Mesodermal cell (in vitro differentiated cells): ENCODE results near the gene SLIT1.
"Not testable (repeated sequence)": the region's sequence is repeated elsewhere in the genome, so short reads cannot be mapped to it uniquely, and the experiment has no call there.

Experiments
- H3K27ac ChIP-seq: 2 replicates; pipeline ENCODE4 v1.7.0; 2013; ENCODE audit warnings: mild to moderate bottlenecking, low read depth, low read length, moderate library complexity; ENCODE audit not compliant: severe bottlenecking
- H3K36me3 ChIP-seq: 2 replicates; pipeline ENCODE4 v1.7.1; 2013; ENCODE audit warnings: mild to moderate bottlenecking, low read length, moderate library complexity; ENCODE audit not compliant: control insufficient read depth, insufficient read depth
- H3K4me1 ChIP-seq: one replicate; pipeline ENCODE4 v1.7.1; 2013; ENCODE audit warnings: mild to moderate bottlenecking, low read length; ENCODE audit not compliant: insufficient read depth, control insufficient read depth, poor library complexity, severe bottlenecking
- H3K4me3 ChIP-seq: 2 replicates; pipeline ENCODE4 v1.7.0; 2013; ENCODE audit warnings: low read length, control low read depth, mild to moderate bottlenecking; ENCODE audit not compliant: insufficient read depth, poor library complexity, severe bottlenecking; ENCODE audit errors: extremely low read depth
- H3K9me3 ChIP-seq: 2 replicates; pipeline ENCODE4 v1.7.1; 2013; ENCODE audit warnings: mild to moderate bottlenecking, low read length, moderate library complexity; ENCODE audit not compliant: control insufficient read depth
- WGBS, 2 experiments: methylation state at CpG; one replicate each; pipeline ENCODE4 v1.1.5; 2013; ENCODE audit warnings: missing lambda C conversion rate in 2 of 2; ENCODE audit not compliant: insufficient coverage in 2 of 2; 5-methylcytosine and 5-hydroxymethylcytosine counted together

The SLIT1 gene

DNA sequence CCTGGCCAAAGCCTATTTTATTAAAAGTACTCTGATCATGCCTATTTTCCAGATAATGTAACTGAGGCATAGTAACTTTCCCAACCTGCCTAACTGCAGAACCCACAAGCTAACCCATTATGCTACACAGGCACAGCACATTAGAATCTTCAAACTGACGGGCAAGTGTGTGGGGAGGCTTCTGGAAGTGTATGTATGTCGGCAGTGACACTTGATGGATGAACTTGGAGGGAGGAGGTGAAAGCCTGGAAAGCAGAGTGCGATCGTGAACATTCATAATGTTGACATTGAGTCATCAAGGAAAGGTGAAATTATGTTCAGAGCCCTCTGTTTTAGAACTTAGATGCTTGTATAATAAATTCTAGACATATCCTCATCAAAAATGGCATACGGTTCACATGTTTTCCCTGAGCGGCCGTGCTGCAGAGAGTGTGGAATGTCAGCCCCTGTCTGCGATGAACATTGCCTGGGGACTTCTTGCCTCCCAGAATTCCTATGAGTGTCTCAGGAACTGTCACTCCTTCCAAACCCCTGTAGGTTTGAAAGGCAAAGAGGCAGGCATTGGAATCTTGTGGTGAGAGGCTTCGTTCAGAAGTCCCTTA is 102.4 kb downstream of the SLIT1 start:
- Histone ChIP-seq H3K27ac (no peak overlapping the region), H3K9me3 (no peaks in the 10 kb centered on the region), H3K36me3 (no peaks in the 10 kb centered on the region), H3K4me3 (no peak overlapping the region), H3K4me1 (no peaks in the 10 kb centered on the region)
- WGBS, 2 experiments, result 83 to 84% methylated on average over 6 to 8 of the region's 9 CpGs

DNA sequence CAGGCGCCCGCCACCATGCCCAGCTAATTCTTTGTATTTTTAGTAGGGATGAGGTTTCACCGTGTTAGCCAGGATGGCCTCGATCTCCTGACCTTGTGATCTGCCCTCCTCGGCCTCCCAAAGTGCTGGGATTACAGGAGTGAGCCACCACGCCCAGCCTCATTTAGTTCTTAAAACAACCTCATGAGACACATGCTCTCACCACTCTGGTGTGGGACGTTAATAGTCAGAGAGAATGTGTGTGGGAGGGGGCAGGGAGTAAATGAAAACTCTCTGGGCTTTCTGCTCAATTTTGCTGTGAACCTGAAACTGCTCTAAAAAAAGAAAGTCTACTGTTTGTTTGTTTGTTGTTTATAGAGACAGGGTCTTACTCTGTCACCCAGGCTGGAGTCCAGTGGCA is 103.2 kb downstream of the SLIT1 start:
- H3K36me3 ChIP-seq, H3K4me1 ChIP-seq, H3K4me3 ChIP-seq, H3K27ac ChIP-seq, H3K9me3 ChIP-seq: not testable (repeated sequence)
- 81% methylated on average over 3 of the region's 7 CpGs; no CpG with 5 or more reads in 1 of the 2 experiments for WGBS, 2 experiments

GRCh38 chr10:97081621-97082235 is 104.0 kb downstream of the SLIT1 start:
- Histone ChIP-seq H3K36me3 (no peaks in the 10 kb centered on the region), H3K4me3 (no peak overlapping the region), H3K4me1 (no peaks in the 10 kb centered on the region), H3K27ac (no peak overlapping the region), H3K9me3 (no peaks in the 10 kb centered on the region)
- WGBS, 2 experiments, result 4 to 16% methylated on average over 5 of the region's 6 CpGs

- H3K9me3 ChIP-seq, result no peaks in the 10 kb centered on the region
- no peak overlapping the region for H3K4me3 ChIP-seq
- no peak overlapping the region for H3K27ac ChIP-seq
- H3K4me1 ChIP-seq, result no peaks in the 10 kb centered on the region
- 45 to 60% methylated on average over 4 of the region's 7 CpGs for WGBS, 2 experiments
- no peaks in the 10 kb centered on the region for H3K36me3 ChIP-seq
These were observed 105.5 kb downstream of the SLIT1 start for GRCh38 chr10:97080051-97080776.

DNA sequence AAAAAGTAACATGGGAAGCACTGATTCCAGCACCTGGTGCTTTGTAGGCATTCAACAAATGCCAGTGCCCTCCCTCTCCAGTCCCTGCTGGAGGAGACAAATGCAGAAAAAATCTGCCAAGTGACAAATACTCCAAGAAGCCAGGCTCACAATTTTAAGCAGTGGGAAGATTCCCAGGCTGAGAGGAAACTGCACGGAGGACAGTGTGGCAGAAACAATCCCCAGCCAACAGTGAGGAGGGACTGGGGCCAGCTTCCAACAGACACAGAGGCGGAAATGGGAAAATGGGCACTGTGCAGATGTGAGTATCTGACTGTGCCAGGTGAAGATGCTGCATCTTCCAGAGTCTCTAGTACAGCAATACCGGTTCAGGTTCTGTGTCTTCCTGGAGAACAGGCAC is 106.3 kb downstream of the SLIT1 start:
- 71 to 83% methylated on average over 3 of the region's 3 CpGs for WGBS, 2 experiments
- no peaks in the 10 kb centered on the region for H3K9me3 ChIP-seq
- no peak overlapping the region for H3K4me3 ChIP-seq
- H3K27ac ChIP-seq, result no peak overlapping the region
- no peaks in the 10 kb centered on the region for H3K4me1 ChIP-seq
- no peaks in the 10 kb centered on the region for H3K36me3 ChIP-seq

- Histone ChIP-seq H3K4me1 (no peaks in the 10 kb centered on the region), H3K36me3 (no peaks in the 10 kb centered on the region), H3K9me3 (no peaks in the 10 kb centered on the region), H3K27ac (no peak overlapping the region), H3K4me3 (no peak overlapping the region)
- WGBS, 2 experiments, result 80 to 83% methylated on average over 1 of the region's 2 CpGs
These were observed 106.8 kb downstream of the SLIT1 start for GRCh38 chr10:97078938-97079445.

DNA sequence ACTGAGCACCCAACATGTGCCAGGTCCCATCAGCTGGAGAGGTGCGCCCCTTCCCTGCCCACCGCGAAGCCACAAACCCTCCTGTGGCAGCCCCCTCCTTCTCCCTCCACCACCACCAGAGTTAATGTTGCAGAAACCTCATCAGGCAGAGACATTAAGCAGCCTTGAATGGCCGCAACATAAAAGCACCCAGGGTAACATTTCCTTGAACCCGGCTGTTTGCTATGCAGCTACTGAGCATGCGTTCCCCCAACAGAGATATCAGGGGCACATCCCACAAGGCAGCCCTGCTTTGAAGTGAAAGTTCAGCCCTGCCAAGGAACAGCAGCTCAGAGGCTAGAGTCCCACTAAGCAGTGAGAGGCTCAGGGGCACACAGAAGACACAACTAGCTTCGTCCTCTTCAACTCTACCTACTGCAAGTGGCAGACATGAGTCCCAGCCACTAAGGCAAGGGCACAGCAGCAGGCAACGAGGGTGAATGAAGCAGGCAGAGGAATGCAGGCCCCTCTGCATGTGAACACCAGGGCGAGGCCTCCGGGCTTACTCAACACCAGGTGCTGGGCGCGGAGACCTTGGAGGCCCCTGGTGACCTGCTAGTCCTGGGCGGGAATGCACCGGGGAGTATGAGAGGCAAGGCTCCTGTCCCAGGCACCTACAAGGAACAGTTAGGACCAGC is 107.4 kb downstream of the SLIT1 start:
- no peak overlapping the region for H3K27ac ChIP-seq
- H3K36me3 ChIP-seq, result no peaks in the 10 kb centered on the region
- no peak overlapping the region for H3K4me3 ChIP-seq
- H3K9me3 ChIP-seq, result no peaks in the 10 kb centered on the region
- no peaks in the 10 kb centered on the region for H3K4me1 ChIP-seq
- 73 to 76% methylated on average over 7 to 11 of the region's 14 CpGs for WGBS, 2 experiments

DNA sequence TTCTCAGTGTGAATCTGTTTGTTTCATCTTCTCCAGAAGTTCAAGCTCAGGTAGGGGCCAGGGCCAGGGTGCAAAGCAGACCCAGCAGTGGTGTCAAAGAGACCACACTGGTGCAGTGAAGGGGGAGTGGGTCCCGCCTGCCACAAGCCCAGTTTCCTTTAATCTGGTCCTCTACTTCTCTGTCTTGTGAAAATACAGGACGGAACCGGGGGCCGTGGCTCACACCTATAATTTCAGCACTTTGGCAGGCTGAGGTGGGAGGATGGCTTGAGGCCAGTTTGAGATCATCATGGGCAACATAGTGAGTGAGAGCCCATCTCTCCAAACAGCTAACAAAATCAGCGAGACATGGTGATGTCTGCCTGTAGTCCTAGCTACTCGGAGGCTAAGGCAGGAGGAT is 109.0 kb downstream of the SLIT1 start:
- H3K27ac ChIP-seq, result no peak overlapping the region
- H3K36me3 ChIP-seq, result no peaks in the 10 kb centered on the region
- 77 to 86% methylated on average over 4 to 6 of the region's 6 CpGs for WGBS, 2 experiments
- no peaks in the 10 kb centered on the region for H3K4me1 ChIP-seq
- no peak overlapping the region for H3K4me3 ChIP-seq
- H3K9me3 ChIP-seq, result no peaks in the 10 kb centered on the region

GRCh38 chr10:97075961-97076525 is 109.7 kb downstream of the SLIT1 start:
- Histone ChIP-seq H3K36me3 (no peaks in the 10 kb centered on the region), H3K27ac (no peak overlapping the region), H3K9me3 (no peaks in the 10 kb centered on the region), H3K4me3 (no peak overlapping the region), H3K4me1 (no peaks in the 10 kb centered on the region)
- WGBS, 2 experiments, result 68 to 73% methylated on average over 5 to 7 of the region's 7 CpGs

DNA sequence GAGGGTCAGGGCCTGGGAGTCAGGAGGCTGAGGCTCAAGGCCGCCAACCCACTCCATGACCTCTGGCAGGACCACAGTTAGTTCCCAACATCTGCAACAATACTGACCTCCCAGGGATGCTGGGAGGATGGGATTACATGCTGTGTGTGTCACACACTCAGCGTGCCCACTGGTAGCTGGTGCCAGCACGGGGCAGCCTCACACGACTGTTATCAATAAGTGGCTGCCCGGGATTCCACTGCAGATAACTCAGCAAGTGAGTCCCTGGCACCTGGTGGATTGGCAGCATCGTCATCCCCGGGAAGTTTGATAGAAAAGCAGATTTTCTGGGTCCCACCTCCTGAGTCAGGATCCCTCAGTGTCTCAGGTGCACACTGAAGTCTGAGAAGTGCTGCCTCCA is 110.3 kb downstream of the SLIT1 start:
- Histone ChIP-seq H3K9me3 (no peaks in the 10 kb centered on the region), H3K27ac (no peak overlapping the region), H3K4me1 (no peaks in the 10 kb centered on the region), H3K4me3 (no peak overlapping the region), H3K36me3 (no peaks in the 10 kb centered on the region)
- 83 to 84% methylated on average over 6 of the region's 7 CpGs for WGBS, 2 experiments
